CD14-positive monocyte (primary cell): Measurements from ENCODE around the gene TSPAN32. TPM values are rescaled to one million over a fixed set of nuclear protein-coding genes. Genes with fewer than 3 reads are reported as not detected.

Experiments used
- DNase-seq, 3 donors: peaks; one replicate each; pipeline ENCODE4 v3.0.0-alpha.2; 2011 to 2022
- H2AFZ ChIP-seq: 2 replicates; pipeline ENCODE4 v1.6.0; 2012; ENCODE audit warnings: mild to moderate bottlenecking, low read depth, low read length, inconsistent platforms; ENCODE audit not compliant: insufficient read depth, poor library complexity, severe bottlenecking
- H3K27ac ChIP-seq, 2 donors: 1 replicate in 1 of 2; 2 replicates in 1 of 2; pipeline ENCODE4 v1.5.1; 2012 to 2013; ENCODE audit warnings: low read length in 2 of 2, control low read depth in 1 of 2, inconsistent platforms in 1 of 2, low read depth in 1 of 2, mild to moderate bottlenecking in 1 of 2
- H3K27me3 ChIP-seq, 2 donors: one replicate each; pipeline versions ENCODE4 v1.6.0 to v1.6.1; 2011 to 2013; ENCODE audit warnings: low read length in 2 of 2; ENCODE audit not compliant: control insufficient read depth in 2 of 2, insufficient read depth in 2 of 2
- H3K36me3 ChIP-seq, 2 donors: replicated peaks in 1 of 2; 1 replicate in 1 of 2; 2 replicates in 1 of 2; pipeline versions ENCODE4 v1.5.1 to v1.6.1; 2012 to 2013; ENCODE audit warnings: low read length in 2 of 2, control low read depth in 1 of 2, inconsistent platforms in 1 of 2, mild to moderate bottlenecking in 1 of 2; ENCODE audit not compliant: insufficient read depth in 2 of 2, control insufficient read depth in 1 of 2
- H3K4me1 ChIP-seq, 2 donors: 1 replicate in 1 of 2; 2 replicates in 1 of 2; pipeline versions ENCODE4 v1.5.1 to v1.6.1; 2012 to 2013; ENCODE audit warnings: low read length in 2 of 2, control low read depth in 1 of 2, inconsistent platforms in 1 of 2, mild to moderate bottlenecking in 1 of 2, moderate library complexity in 1 of 2; ENCODE audit not compliant: insufficient read depth in 2 of 2, control insufficient read depth in 1 of 2
- H3K4me2 ChIP-seq: replicated peaks from 2 replicates; pipeline ENCODE3; 2012; ENCODE audit warnings: low read length, moderate library complexity, mild to moderate bottlenecking; ENCODE audit not compliant: poor library complexity, severe bottlenecking; ENCODE audit errors: extremely low read depth
- H3K4me3 ChIP-seq, 3 experiments: fragments of 200-600 bp in 1 of 3; sonication (generic) in 1 of 3; replicated peaks in 1 of 3; 1 replicate in 2 of 3; 2 replicates in 1 of 3; pipeline ENCODE4 v1.5.1; 2011 to 2013; ENCODE audit warnings: low read length in 3 of 3, mild to moderate bottlenecking in 3 of 3, control low read depth in 2 of 3, low read depth in 2 of 3, inconsistent platforms in 1 of 3, moderate library complexity in 1 of 3
- H3K79me2 ChIP-seq: 2 replicates; pipeline ENCODE4 v1.6.0; 2012; ENCODE audit warnings: mild to moderate bottlenecking, control low read depth, inconsistent platforms, low read length, moderate library complexity; ENCODE audit not compliant: insufficient read depth
- H3K9ac ChIP-seq: 2 replicates; pipeline ENCODE4 v1.6.0; 2017; ENCODE audit warnings: low read length, mild to moderate bottlenecking; ENCODE audit not compliant: insufficient read depth, poor library complexity, severe bottlenecking
- H3K9me3 ChIP-seq, 2 donors: replicated peaks in 1 of 2; 1 replicate in 1 of 2; 2 replicates in 1 of 2; pipeline versions ENCODE4 v1.5.1 to v1.6.1; 2012 to 2013; ENCODE audit warnings: low read length in 2 of 2, control low read depth in 1 of 2; ENCODE audit not compliant: control insufficient read depth in 1 of 2, insufficient read depth in 1 of 2
- H4K20me1 ChIP-seq: 2 replicates; pipeline ENCODE4 v1.6.0; 2012; ENCODE audit warnings: mild to moderate bottlenecking, low read length, control low read depth, moderate library complexity; ENCODE audit not compliant: insufficient read depth
- H3K27ac Mint-ChIP-seq, 7 donors: one replicate each; pipeline ENCODE4 v1.8.0; 2020; ENCODE audit warnings: mild to moderate bottlenecking in 7 of 7, mixed read lengths in 7 of 7, moderate library complexity in 6 of 7, inconsistent platforms in 2 of 7
- H3K27me3 Mint-ChIP-seq, 3 donors: one replicate each; pipeline ENCODE4 v1.8.0; 2021 to 2022; ENCODE audit warnings: low read depth in 3 of 3, mild to moderate bottlenecking in 3 of 3, mixed read lengths in 3 of 3, moderate library complexity in 3 of 3, inconsistent platforms in 1 of 3
- H3K36me3 Mint-ChIP-seq, 2 donors: one replicate each; pipeline ENCODE4 v1.8.0; 2020; ENCODE audit warnings: mixed read lengths in 2 of 2, inconsistent platforms in 1 of 2, mild to moderate bottlenecking in 1 of 2
- H3K4me1 Mint-ChIP-seq: one replicate; pipeline ENCODE4 v1.8.0; 2020; ENCODE audit warnings: mild to moderate bottlenecking, mixed read lengths
- H3K4me3 Mint-ChIP-seq, 2 donors: one replicate each; pipeline ENCODE4 v1.8.0; 2020; ENCODE audit warnings: mild to moderate bottlenecking in 2 of 2, mixed read lengths in 2 of 2, moderate library complexity in 1 of 2
- H3K9me3 Mint-ChIP-seq, 7 donors: one replicate each; pipeline ENCODE4 v1.8.0; 2020 to 2022; ENCODE audit warnings: mixed read lengths in 7 of 7, mild to moderate bottlenecking in 6 of 7, moderate library complexity in 6 of 7, inconsistent platforms in 2 of 7
- WGBS: methylation state at CpG from one replicate; pipeline ENCODE4 v1.1.5; 2013; ENCODE audit warnings: missing lambda C conversion rate; ENCODE audit not compliant: insufficient coverage; 5-methylcytosine and 5-hydroxymethylcytosine counted together
- intact Hi-C, 2 donors: fragments of 100-400 bp; cut with micrococcal nuclease; formaldehyde crosslinking; loops; one replicate each; pipeline versions ENCODE4 v1.15.0 to v1.15.1; 2023
- polyA plus RNA-seq, 3 donors: library from polyadenylated mRNA; depleted of rRNA in 1 of 3; unstranded in 2 of 3; stranded (reverse) in 1 of 3; fragments of 300-500 nt in 2 of 3; fragments of >200 nt in 1 of 3; fragmentation: Illumina TruSeq in 2 of 3; gene quantifications; 1 replicate in 2 of 3; 2 replicates in 1 of 3; pipeline ENCODE4 v1.2.3, GENCODE V29; 2012 to 2021
- TF ChIP-seq, protein P1 (sequence below): fragments of 200-600 bp; IDR thresholded peaks from one replicate; pipeline ENCODE4 v1.8.0; 2022; ENCODE audit warnings: antibody characterized with exemption, mild to moderate bottlenecking

The TSPAN32 gene
- polyA plus RNA-seq, 3 donors, result 34.8 to 136 (median 82.5) TPM

DNA sequence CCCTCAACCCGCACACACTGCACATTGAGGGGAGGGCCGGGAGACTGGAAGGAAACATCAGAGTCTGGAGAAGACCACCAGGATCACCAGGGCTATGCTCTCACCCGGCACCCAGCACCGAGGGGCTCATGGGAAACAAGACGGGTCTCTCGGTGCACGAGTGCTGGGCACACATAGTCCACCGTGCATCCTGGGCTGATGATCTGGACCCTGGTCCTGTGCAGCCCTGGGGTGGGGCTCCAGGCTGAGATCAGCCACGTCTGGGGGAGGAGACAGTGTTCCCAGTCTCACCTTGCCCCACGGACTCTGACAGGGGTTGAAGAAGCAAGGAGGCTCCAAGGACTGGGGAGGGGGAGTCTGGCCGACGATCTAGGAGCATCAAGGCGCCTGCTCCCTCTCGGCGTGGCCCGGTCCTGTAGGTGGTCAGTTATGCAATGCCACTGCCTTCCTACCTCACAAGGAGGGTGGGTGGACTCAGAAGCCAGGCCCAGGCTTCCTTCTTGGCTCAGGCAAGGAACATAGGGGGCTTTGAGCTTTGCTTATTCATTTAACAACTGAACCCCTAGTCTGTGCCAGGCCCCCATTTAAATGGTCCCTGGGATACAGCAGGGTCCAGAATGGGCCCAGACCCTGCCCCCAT, 63.9 kb downstream of the TSPAN32 start:
- no peaks in the 10 kb centered on the region for H3K79me2 ChIP-seq
- Mint-ChIP-seq H3K4me3 (no peak overlapping the region), H3K4me1 (peaks cover 5% of the 10 kb centered on the region), H3K27ac (no peak overlapping the region), H3K27me3 (peaks cover 19 to 33% (median 19%) of the 10 kb centered on the region in 3 donors), H3K9me3 (peaks cover 0 to 3% (median 0%) of the 10 kb centered on the region in 7 donors), H3K36me3 (no peaks in the 10 kb centered on the region)
- 89% methylated on average over 9 of the region's 16 CpGs for WGBS
- no peaks in the 10 kb centered on the region for H3K4me1 ChIP-seq
- no peaks in the 10 kb centered on the region for H3K9me3 ChIP-seq
- no peak overlapping the region for H3K9ac ChIP-seq
- H4K20me1 ChIP-seq, result no peaks in the 10 kb centered on the region
- no peak for DNase-seq
- no peak overlapping the region for H2AFZ ChIP-seq
- intact Hi-C loops, result no loop called here
- H3K27me3 ChIP-seq, result peaks cover 0 to 2% of the 10 kb centered on the region in 2 donors
- no peak overlapping the region for H3K4me3 ChIP-seq
- no peaks in the 10 kb centered on the region for H3K36me3 ChIP-seq
- H3K4me2 ChIP-seq, result no peak overlapping the region
- TF ChIP-seq, protein P1, sequence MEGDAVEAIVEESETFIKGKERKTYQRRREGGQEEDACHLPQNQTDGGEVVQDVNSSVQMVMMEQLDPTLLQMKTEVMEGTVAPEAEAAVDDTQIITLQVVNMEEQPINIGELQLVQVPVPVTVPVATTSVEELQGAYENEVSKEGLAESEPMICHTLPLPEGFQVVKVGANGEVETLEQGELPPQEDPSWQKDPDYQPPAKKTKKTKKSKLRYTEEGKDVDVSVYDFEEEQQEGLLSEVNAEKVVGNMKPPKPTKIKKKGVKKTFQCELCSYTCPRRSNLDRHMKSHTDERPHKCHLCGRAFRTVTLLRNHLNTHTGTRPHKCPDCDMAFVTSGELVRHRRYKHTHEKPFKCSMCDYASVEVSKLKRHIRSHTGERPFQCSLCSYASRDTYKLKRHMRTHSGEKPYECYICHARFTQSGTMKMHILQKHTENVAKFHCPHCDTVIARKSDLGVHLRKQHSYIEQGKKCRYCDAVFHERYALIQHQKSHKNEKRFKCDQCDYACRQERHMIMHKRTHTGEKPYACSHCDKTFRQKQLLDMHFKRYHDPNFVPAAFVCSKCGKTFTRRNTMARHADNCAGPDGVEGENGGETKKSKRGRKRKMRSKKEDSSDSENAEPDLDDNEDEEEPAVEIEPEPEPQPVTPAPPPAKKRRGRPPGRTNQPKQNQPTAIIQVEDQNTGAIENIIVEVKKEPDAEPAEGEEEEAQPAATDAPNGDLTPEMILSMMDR, result no peak
- no peak overlapping the region for H3K27ac ChIP-seq

DNA sequence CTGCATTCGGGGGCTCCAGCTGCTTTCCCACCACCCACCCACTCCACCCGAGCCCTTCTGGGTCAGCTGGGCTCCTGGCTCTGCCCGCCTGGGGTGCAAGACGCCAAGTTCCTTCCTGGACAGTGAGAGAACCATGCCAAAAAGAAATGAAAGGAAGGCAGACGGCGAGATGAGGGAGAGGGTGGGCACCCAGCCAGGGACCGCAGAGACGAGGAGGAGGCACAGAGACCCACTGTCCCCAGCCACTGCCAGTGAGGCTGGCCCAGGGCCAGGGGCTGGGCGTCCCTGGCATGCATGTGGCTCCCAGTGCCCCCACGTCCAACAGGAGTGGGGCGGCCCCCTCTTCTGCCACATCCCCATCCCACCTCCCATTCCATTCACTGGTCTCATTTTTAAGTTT, 64.5 kb downstream of the TSPAN32 start:
- Mint-ChIP-seq H3K36me3 (no peaks in the 10 kb centered on the region), H3K9me3 (peaks cover 0 to 3% (median 0%) of the 10 kb centered on the region in 7 donors), H3K4me1 (peaks cover 5% of the 10 kb centered on the region), H3K4me3 (peak overlapping the region in 1 of 2 donors; percentile 43), H3K27ac (peak overlapping the region in 1 of 7 donors; percentile 18), H3K27me3 (peaks cover 19 to 33% (median 19%) of the 10 kb centered on the region in 3 donors)
- no peak overlapping the region for H3K4me3 ChIP-seq
- no peak overlapping the region for H3K27ac ChIP-seq
- H3K27me3 ChIP-seq, result peaks cover 0 to 2% of the 10 kb centered on the region in 2 donors
- H3K4me2 ChIP-seq, result no peak overlapping the region
- no peak for DNase-seq
- H2AFZ ChIP-seq, result no peak overlapping the region
- H3K4me1 ChIP-seq, result no peaks in the 10 kb centered on the region
- H3K36me3 ChIP-seq, result no peaks in the 10 kb centered on the region
- no peaks in the 10 kb centered on the region for H4K20me1 ChIP-seq
- intact Hi-C loops, result no loop called here
- no peak overlapping the region for H3K9ac ChIP-seq
- 23% methylated on average over 10 of the region's 11 CpGs for whole genome bisulfite sequencing
- H3K79me2 ChIP-seq, result no peaks in the 10 kb centered on the region
- TF ChIP-seq, protein P1, result no peak
- H3K9me3 ChIP-seq, result no peaks in the 10 kb centered on the region
